ENCODE data around the gene RAD51B.

The RAD51B gene

GRCh38 chr14:68527329-68527851 lies 707.8 kb downstream of the RAD51B start:
- Histone ChIP-seq H3K27ac (ENCODE audit: low read length) (no peak overlapping the region), H3K9ac (ENCODE audit: low read length) (no peak overlapping the region), H3K4me3 (ENCODE audit: low read length) (no peak overlapping the region), H3K4me1 (ENCODE audit: low read length) (no peaks in the 10 kb centered on the region), H2AFZ (ENCODE audit: low read length) (no peak overlapping the region), H4K20me1 (ENCODE audit: insufficient read depth, low read length) (no peaks in the 10 kb centered on the region), H3K9me3 (replicated peaks; ENCODE audit: insufficient read depth, low read length) (no peaks in the 10 kb centered on the region), H3K9me2 (replicated peaks; ENCODE audit: insufficient read depth, low read length) (no peaks in the 10 kb centered on the region), H3K79me2 (ENCODE audit: low read length) (no peaks in the 10 kb centered on the region), H3K4me2 (ENCODE audit: low read depth, low read length) (no peak overlapping the region), H3K27me3 (replicated peaks; ENCODE audit: insufficient read depth, low read length) (no peaks in the 10 kb centered on the region), H3K36me3 (replicated peaks; ENCODE audit: insufficient read depth, low read length) (no peaks in the 10 kb centered on the region), H3F3A (ENCODE audit: insufficient read depth, low read length) (no peaks in the 10 kb centered on the region)
- TF ChIP-seq CTCF (IDR thresholded peaks at IDR 0.05; ENCODE audit: low read length) = no peak
- TF ChIP-seq EZH2 (optimal IDR thresholded peaks at IDR 0.05; ENCODE audit: low read depth, low read length) = no peak
- no peak for TF ChIP-seq EZH2phosphoT487 (IDR thresholded peaks at IDR 0.05; ENCODE audit: low read length)
- no peak for DNase-seq

- H3K27ac ChIP-seq (ENCODE audit: low read length) = no peak overlapping the region
- H3K9me3 ChIP-seq (replicated peaks; ENCODE audit: insufficient read depth, low read length) = no peaks in the 10 kb centered on the region
- no peaks in the 10 kb centered on the region for H3K9me2 ChIP-seq (replicated peaks; ENCODE audit: insufficient read depth, low read length)
- no peaks in the 10 kb centered on the region for H3F3A ChIP-seq (ENCODE audit: insufficient read depth, low read length)
- DNase-seq = no peak
- H4K20me1 ChIP-seq (ENCODE audit: insufficient read depth, low read length) = no peaks in the 10 kb centered on the region
- no peak overlapping the region for H3K9ac ChIP-seq (ENCODE audit: low read length)
- no peaks in the 10 kb centered on the region for H3K27me3 ChIP-seq (replicated peaks; ENCODE audit: insufficient read depth, low read length)
- H2AFZ ChIP-seq (ENCODE audit: low read length) = no peak overlapping the region
- no peaks in the 10 kb centered on the region for H3K36me3 ChIP-seq (replicated peaks; ENCODE audit: insufficient read depth, low read length)
- no peaks in the 10 kb centered on the region for H3K4me1 ChIP-seq (ENCODE audit: low read length)
- H3K79me2 ChIP-seq (ENCODE audit: low read length) = no peaks in the 10 kb centered on the region
- TF ChIP-seq EZH2phosphoT487 (IDR thresholded peaks at IDR 0.05; ENCODE audit: low read length) = no peak
- TF ChIP-seq EZH2 (optimal IDR thresholded peaks at IDR 0.05; ENCODE audit: low read depth, low read length) = no peak
- no peak for TF ChIP-seq CTCF (IDR thresholded peaks at IDR 0.05; ENCODE audit: low read length)
- H3K4me2 ChIP-seq (ENCODE audit: low read depth, low read length) = no peak overlapping the region
- no peak overlapping the region for H3K4me3 ChIP-seq (ENCODE audit: low read length)
Observed at GRCh38 chr14:68528040-68528687, 708.6 kb downstream of the RAD51B start.

GRCh38 chr14:68530443-68530842 lies 710.9 kb downstream of the RAD51B start:
- Histone ChIP-seq H3K9ac (ENCODE audit: low read length) (no peak overlapping the region), H4K20me1 (ENCODE audit: insufficient read depth, low read length) (no peaks in the 10 kb centered on the region), H3K9me3 (replicated peaks; ENCODE audit: insufficient read depth, low read length) (no peaks in the 10 kb centered on the region), H3K4me1 (ENCODE audit: low read length) (no peaks in the 10 kb centered on the region), H3F3A (ENCODE audit: insufficient read depth, low read length) (no peaks in the 10 kb centered on the region), H3K27me3 (replicated peaks; ENCODE audit: insufficient read depth, low read length) (no peaks in the 10 kb centered on the region), H3K4me2 (ENCODE audit: low read depth, low read length) (no peak overlapping the region), H3K79me2 (ENCODE audit: low read length) (no peaks in the 10 kb centered on the region), H3K36me3 (replicated peaks; ENCODE audit: insufficient read depth, low read length) (no peaks in the 10 kb centered on the region), H3K27ac (ENCODE audit: low read length) (no peak overlapping the region), H3K4me3 (ENCODE audit: low read length) (no peak overlapping the region), H3K9me2 (replicated peaks; ENCODE audit: insufficient read depth, low read length) (no peaks in the 10 kb centered on the region), H2AFZ (ENCODE audit: low read length) (no peak overlapping the region)
- TF ChIP-seq CTCF (IDR thresholded peaks at IDR 0.05; ENCODE audit: low read length) (no peak), EZH2phosphoT487 (IDR thresholded peaks at IDR 0.05; ENCODE audit: low read length) (no peak), EZH2 (optimal IDR thresholded peaks at IDR 0.05; ENCODE audit: low read depth, low read length) (no peak)
- DNase-seq = no peak
